H1 (cell line): ENCODE measurements around the gene SURF4.

ENCODE experiments used
- CEBPB ChIP-seq: IDR thresholded peaks from 2 replicates; pipeline ENCODE4 v1.6.1; 2012; ENCODE audit warnings: low read depth, low read length
- CREB1 ChIP-seq: IDR thresholded peaks from 2 replicates; pipeline ENCODE4 v1.6.1; 2012; ENCODE audit warnings: inconsistent platforms
- CTCF ChIP-seq, 3 experiments: IDR thresholded peaks; 1 replicate in 2 of 3; 2 replicates in 1 of 3; pipeline versions ENCODE4 v1.5.1 to v1.6.1; 2011; ENCODE audit warnings: low read length in 3 of 3, mild to moderate bottlenecking in 3 of 3, inconsistent platforms in 2 of 3, low read depth in 1 of 3, moderate library complexity in 1 of 3; ENCODE audit not compliant: insufficient read depth in 1 of 3; ENCODE audit errors: control extremely low read depth in 1 of 3
- EP300 ChIP-seq, 2 experiments: IDR thresholded peaks; 1 replicate in 1 of 2; 2 replicates in 1 of 2; pipeline ENCODE4 v1.6.1; 2011 to 2012; ENCODE audit warnings: low read depth in 2 of 2, low read length in 2 of 2, mild to moderate bottlenecking in 2 of 2, borderline replicate concordance in 1 of 2, inconsistent platforms in 1 of 2, moderate library complexity in 1 of 2
- KDM1A ChIP-seq: fragments of 200-600, 300-600 bp; sonication (generic); IDR thresholded peaks from 2 replicates; pipeline ENCODE4 v1.7.1; 2016; ENCODE audit warnings: mild to moderate bottlenecking, low read length, borderline replicate concordance
- POLR2A ChIP-seq, 2 experiments: IDR thresholded peaks; 1 replicate in 1 of 2; 2 replicates in 1 of 2; pipeline ENCODE4 v1.6.1; 2011; ENCODE audit warnings: low read depth in 2 of 2, low read length in 2 of 2, mild to moderate bottlenecking in 2 of 2; ENCODE audit errors: control extremely low read depth in 1 of 2
- POLR2AphosphoS5 ChIP-seq: IDR thresholded peaks from 2 replicates; pipeline ENCODE4 v1.6.1; 2011; ENCODE audit warnings: low read depth, low read length
- RFX5 ChIP-seq: IDR thresholded peaks from 2 replicates; pipeline ENCODE4 v1.6.1; 2011; ENCODE audit warnings: low read depth, low read length, improper control_type of control experiment, borderline replicate concordance
- SRF ChIP-seq: IDR thresholded peaks from 2 replicates; pipeline ENCODE4 v1.6.1; 2011; ENCODE audit warnings: mild to moderate bottlenecking, low read depth, low read length, moderate library complexity
- SUZ12 ChIP-seq: fragments of 200-600 bp; sonication (generic); IDR thresholded peaks from 2 replicates; pipeline ENCODE4 v1.6.1; 2012; ENCODE audit warnings: mild to moderate bottlenecking, inconsistent platforms, low read length, moderate library complexity, mixed read lengths
- TAF1 ChIP-seq: IDR thresholded peaks from 2 replicates; pipeline ENCODE4 v1.6.1; 2011; ENCODE audit warnings: mild to moderate bottlenecking, low read depth, low read length

- TF ChIP-seq SUZ12 (no peak), CTCF (IDR thresholded peaks at IDR 0.05; ENCODE audit: control extremely low read depth in 1 of 3, insufficient read depth in 1 of 3, low read depth in 1 of 3, low read length in 3 of 3) (no peak), RFX5 (no peak), CEBPB (no peak), SRF (no peak), KDM1A (no peak), POLR2A (IDR thresholded peaks at IDR 0.05; ENCODE audit: control extremely low read depth in 1 of 2, low read depth in 2 of 2, low read length in 2 of 2) (no peak), CREB1 (no peak), EP300 (IDR thresholded peaks at IDR 0.05; ENCODE audit: borderline replicate concordance in 1 of 2, low read depth in 2 of 2, low read length in 2 of 2) (no peak), POLR2AphosphoS5 (no peak), TAF1 (no peak)
These were observed 35.6 kb downstream of the SURF4 start for GRCh38 chr9:133340256-133340655.
